Measurements from ENCODE around the gene PFKFB3.
A peak's percentile ranks its signal among the peaks of the same experiment; 100 is the strongest.

Gene PFKFB3

DNA sequence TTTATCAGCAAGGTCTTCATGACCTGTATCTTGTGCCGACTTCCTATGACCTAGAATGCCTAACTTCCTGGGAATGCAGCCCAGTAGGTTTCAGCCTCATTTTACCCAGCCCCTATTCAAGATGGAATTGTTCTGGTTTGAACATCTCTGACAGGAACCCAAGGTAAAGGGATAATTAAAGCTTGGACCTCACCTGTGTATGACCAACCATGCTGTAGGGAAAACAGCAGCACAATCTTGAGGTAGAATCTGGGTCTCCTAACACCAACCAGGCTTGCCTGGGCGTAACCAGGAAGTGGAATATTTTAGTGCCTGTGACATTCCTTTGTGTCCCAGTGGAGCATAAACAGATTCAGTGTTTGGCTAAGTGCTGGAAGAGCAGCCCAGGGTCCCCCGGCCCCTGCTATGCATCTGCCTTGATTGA is 94.1 kb downstream of the PFKFB3 start:
- no peak overlapping the region for H3K27ac ChIP-seq
- TF ChIP-seq, protein P1, sequence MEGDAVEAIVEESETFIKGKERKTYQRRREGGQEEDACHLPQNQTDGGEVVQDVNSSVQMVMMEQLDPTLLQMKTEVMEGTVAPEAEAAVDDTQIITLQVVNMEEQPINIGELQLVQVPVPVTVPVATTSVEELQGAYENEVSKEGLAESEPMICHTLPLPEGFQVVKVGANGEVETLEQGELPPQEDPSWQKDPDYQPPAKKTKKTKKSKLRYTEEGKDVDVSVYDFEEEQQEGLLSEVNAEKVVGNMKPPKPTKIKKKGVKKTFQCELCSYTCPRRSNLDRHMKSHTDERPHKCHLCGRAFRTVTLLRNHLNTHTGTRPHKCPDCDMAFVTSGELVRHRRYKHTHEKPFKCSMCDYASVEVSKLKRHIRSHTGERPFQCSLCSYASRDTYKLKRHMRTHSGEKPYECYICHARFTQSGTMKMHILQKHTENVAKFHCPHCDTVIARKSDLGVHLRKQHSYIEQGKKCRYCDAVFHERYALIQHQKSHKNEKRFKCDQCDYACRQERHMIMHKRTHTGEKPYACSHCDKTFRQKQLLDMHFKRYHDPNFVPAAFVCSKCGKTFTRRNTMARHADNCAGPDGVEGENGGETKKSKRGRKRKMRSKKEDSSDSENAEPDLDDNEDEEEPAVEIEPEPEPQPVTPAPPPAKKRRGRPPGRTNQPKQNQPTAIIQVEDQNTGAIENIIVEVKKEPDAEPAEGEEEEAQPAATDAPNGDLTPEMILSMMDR (conservative IDR thresholded peaks at IDR 0.05), result no peak

DNA sequence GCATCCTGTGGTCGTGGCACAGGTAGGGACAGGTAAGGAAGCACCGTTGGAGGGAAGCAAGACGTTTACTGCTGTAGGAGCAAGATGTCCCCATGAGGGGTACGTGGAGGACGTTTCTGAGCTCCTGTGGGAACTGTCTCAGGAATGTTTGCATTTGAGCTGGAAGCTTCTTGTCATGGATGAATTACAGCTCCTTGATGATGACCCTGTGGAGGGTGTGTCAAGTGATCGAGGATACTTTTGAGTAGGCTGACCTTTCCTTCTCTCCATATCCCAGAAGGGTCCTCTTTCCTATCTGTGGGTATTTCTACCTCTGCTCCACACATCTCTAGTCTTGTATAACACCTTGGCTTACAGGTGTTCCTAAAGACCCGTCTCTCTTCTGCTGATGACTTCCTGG is 94.8 kb downstream of the PFKFB3 start:
- no peak overlapping the region for H3K27ac ChIP-seq
- TF ChIP-seq, protein P1 (conservative IDR thresholded peaks at IDR 0.05), result no peak

DNA sequence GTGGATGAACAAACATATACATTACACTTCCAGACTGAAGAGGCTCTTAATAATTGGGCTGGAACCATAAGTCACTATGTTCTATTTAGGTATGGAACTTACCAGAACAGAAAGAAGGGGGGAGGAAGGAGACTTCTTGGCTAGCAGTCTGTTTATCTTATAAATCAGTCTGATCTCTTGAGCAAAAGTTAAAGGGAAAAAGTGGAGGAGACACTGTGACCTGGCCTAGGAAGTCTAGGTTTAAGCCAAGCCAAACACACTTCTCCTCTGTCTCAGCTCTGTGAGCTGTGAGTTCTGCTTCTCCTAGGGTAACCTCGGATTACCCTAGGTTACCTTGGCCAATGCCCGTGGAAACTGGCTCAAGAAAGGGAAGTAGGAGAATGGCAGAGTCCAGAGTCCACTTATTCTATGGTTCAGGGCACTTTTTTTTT is 95.2 kb downstream of the PFKFB3 start:
- 0 out of 2 replicates have a peak overlapping the region, but pooled peaks have one; percentile 3 for H3K27ac ChIP-seq

DNA sequence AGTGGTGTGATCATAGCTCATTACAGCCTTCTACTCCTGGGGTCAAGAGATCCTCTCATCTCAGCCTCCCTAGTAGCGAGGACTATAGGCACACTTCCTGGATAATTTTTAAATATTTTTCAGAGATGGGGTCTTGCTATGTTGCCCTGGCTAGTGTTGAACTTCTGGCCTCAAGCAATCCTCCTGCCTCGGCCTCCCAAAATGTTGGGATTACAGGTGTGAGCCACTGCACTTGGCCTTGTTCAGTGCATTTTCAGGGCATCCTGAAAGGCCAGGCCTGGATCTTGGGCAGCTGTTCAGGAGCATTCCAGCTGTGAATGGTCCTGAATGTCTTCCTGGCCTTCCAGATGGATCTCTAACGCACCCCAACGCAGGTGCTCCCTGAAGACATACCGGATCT is 95.7 kb downstream of the PFKFB3 start:
- TF ChIP-seq, protein P1 (conservative IDR thresholded peaks at IDR 0.05), result no peak
- H3K27ac ChIP-seq, result 0 out of 2 replicates have a peak overlapping the region, but pooled peaks have one; percentile 3

More for the DNA sequence above, 95.2 kb downstream of the PFKFB3 start:
- TF ChIP-seq, protein P1 (conservative IDR thresholded peaks at IDR 0.05), result no peak

DNA sequence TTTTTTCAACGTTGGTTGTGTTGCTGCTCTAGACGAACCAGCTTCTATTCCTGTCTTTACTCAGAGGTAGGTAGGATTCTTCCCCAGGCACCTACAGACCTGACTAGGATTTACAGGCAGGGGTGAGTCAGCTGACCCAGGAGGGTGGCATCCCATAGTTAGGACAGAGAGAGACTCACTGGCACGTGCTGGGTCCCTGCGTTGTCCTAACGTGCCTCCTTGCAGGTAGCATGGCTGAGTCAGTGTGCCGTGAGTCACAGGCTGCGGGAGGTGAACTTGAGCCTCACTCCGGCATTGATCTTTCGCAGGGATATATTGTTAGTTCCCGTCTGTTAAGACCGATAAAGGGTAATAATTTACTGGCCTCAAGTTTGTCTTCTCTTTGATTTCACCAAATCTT is 96.5 kb downstream of the PFKFB3 start:
- no peak overlapping the region for H3K27ac ChIP-seq
- TF ChIP-seq, protein P1 (conservative IDR thresholded peaks at IDR 0.05), result no peak

DNA sequence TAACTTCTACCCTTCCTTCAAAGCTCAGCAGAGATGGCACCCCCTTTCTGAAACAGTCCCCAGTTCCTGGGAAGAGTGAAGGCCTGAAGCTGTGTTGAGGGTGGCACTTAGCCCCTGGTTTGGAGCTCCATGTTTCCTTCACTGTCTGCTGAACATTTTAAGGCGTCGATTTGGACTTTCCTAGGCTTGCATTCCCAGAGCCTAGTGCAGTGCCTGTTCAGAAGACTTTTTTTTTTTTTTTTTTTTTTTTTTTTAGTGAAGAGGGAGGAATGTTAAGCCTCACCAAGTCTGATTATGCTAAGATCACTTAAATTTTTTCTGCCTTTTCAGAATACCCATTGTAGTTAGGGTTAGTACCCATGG is 97.0 kb downstream of the PFKFB3 start:
- H3K27ac ChIP-seq, result no peak overlapping the region

DNA sequence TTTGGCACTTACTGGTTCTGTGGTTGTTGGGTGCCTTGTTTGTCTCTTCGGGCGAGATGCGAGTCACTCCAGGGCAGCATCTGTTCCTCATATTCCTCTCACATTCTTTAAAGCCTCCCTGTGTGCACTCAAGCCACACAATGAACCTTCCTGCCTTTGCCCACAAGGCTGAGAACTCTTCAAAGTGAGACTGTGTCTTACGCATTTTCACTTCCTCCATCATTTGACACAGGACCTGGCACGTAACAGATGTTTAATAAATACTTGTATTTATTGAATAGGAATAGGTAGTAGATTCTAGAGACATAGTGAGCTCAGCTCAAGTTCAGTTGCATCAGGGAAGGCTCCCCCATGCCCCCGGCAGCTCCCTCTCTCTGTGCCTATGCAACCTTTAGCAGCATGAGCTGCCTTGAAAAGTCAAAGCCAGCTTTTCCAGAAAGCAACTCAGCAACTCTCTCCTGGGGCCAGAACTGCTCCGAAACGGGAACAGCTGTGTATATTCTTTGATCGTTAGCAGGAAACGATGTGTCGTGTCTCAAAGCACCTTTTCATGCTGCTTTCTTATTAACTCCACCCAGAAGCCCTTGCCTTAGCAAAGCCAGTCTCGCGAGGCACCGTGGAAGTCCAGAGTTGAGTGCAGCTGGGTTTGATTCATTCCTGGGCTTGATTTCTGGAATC is 97.5 kb downstream of the PFKFB3 start:
- TF ChIP-seq, protein P1 (conservative IDR thresholded peaks at IDR 0.05), result no peak
- H3K27ac ChIP-seq, result peak overlapping the region; percentile 62; the same call in 1 of the 2 replicates

More for the DNA sequence above, 97.0 kb downstream of the PFKFB3 start:
- TF ChIP-seq, protein P1 (conservative IDR thresholded peaks at IDR 0.05), result no peak

Measured in VCaP (cell line).